HS-5 (cell line): ENCODE measurements around the gene PRKCQ.
"Not testable (repeated sequence)": the region's sequence is repeated elsewhere in the genome, so short reads cannot be mapped to it uniquely, and the experiment has no call there.

Source experiments
- DNase-seq: peaks from one replicate; pipeline ENCODE4 v3.0.0-alpha.2; 2012; ENCODE audit warnings: low read depth

The PRKCQ gene

GRCh38 chr10:6491841-6492609 is 88.1 kb downstream of the PRKCQ start:
- no peak for DNase-seq

DNA sequence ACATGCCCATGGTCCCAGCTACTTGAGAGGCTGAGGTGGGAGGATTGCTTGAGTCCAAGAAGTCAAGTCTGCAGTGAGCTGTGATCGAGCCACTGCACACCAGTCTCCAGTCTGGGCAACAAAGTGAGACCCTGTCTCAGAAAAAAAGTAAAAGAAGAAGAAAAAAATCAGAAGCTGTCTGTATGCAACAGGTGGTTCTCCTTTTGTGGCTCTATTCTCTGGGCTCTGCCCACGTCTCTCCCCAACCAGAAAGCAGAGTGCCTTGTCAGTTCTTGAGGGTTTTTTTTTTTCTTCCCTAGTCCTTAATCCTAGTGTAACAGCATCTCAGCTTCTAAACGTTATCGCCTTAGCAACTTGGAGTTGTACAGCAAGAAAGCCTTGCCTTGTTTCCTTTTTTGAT is 89.5 kb downstream of the PRKCQ start:
- DNase-seq: no peak

GRCh38 chr10:6487920-6488319 is 92.2 kb downstream of the PRKCQ start:
- no peak for DNase-seq

DNA sequence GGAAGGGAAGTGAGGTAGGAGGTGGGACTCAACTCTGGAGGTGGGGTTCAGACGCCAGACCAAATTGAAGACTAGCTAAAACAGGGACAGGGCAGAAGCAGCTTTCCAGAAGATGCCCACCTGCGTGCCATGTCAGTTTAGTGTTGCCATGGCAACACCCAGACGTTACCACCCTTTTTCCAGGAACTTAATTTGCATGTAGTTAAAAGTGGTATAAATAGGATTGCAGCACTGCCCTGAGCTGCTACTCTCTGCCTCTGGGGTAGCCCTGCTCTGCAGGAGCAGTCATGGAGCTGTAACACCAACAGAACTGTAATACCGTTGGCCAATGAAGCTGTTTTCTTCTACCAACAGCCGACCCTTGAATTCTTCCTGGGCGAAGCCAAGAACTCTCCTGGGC is 93.8 kb downstream of the PRKCQ start:
- no peak for DNase-seq

GRCh38 chr10:6482737-6483357 is 97.2 kb downstream of the PRKCQ start:
- DNase-seq: no peak

DNA sequence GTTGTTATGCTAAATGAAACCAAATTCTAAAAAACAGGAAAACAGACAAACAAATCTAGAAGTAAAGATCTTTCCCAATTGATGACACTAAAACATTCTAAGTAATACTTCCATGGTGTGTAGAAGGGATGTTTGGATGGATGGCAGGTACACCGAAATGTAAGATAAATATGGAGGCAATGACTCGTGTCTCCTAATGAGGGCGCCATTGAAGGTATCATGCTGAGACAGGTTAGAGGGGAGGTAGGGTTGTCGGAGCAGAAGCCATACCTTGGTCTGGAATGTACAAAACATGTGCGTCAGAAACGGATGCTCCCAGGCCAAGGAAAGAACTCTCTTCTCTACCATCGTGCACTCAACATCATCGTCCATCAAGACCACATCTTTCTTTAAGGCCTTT is 101.4 kb downstream of the PRKCQ start:
- DNase-seq: no peak

DNA sequence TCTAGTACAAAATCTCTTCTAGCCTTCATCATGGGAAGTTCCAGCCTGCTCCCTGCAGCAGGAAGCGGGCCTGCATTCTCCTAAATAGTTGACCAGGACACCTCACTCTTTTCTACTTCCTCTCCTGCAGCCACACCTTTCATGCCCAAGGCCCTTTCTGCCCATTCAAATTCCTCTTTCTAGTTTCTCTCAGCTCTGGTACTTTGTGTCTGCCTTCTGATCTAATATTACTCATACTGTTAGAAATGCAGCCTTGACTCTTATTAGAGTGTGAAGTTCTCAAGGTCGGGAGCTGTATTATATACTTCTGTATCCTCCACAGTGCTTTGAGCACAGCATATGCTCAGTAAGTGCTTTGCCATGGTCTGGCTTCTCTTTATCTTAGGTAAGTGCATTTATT is 103.1 kb downstream of the PRKCQ start:
- no peak for DNase-seq

DNA sequence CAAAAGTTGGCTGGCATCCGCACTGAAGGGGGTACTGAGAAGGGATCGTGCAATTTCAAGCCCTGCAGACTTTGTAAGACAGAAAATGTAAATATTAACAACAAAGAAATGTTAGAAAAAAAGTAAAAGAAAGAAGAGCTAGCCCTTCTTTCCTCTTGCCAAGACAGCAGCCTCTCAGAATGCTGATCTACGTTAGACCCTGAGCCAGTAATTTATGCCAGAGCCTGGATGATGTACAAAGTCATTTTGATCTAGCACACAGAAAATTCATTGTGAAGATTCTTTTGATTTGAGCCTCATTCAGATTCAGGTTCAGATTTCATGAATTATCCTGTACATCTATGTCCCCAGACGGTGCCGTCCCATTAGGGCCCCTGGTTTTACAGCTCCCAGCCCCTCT is 105.2 kb downstream of the PRKCQ start:
- no peak for DNase-seq

DNA sequence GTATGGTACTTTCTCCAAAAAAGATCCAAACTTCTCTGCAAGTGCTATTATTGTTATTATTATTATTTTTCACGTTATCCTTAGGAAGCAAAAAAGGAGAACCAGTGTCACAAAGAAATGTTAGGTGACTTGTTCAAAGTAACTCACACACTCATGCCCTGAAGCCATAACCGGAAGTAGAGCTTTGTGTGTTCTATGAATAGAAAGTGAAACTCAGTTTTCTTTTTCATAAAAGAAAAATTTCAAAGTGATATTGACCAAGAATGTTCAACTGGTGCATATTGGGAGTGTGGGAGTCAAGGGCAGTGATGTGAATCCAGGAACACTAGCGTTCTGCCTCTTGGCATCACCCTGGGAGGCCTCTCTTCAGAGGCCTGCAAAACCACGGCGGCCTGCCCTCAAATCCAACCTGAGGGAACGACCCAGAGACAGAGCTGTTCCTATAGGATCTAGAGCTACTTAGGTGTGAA is 106.1 kb downstream of the PRKCQ start:
- DNase-seq: no peak

- DNase-seq: no peak
These were observed 106.6 kb downstream of the PRKCQ start for GRCh38 chr10:6473430-6473829.

DNA sequence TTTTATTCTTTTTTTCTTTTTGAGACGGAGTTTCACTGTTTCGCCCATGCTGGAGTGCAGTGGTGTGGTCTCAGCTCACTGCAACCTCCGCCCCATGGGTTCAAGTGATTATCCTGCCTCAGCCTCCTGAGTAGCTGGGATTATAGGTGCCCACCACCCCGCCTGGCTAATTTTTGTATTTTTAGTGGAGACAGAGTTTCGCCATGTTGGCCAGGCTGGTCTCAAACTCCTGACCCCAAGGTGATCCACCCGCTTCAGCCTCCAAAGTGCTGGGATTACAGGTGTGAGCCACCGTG is 107.4 kb downstream of the PRKCQ start:
- DNase-seq: not testable (repeated sequence)

- no peak for DNase-seq
These were observed 109.0 kb downstream of the PRKCQ start for GRCh38 chr10:6470894-6471618.

GRCh38 chr10:6469661-6470060 is 110.4 kb downstream of the PRKCQ start:
- DNase-seq: no peak

GRCh38 chr10:6465854-6466601 is 114.0 kb downstream of the PRKCQ start:
- no peak for DNase-seq

GRCh38 chr10:6465437-6465836 is 114.6 kb downstream of the PRKCQ start:
- no peak for DNase-seq

- DNase-seq: no peak
These were observed 115.1 kb downstream of the PRKCQ start for GRCh38 chr10:6464862-6465430.

- no peak for DNase-seq
These were observed 116.7 kb downstream of the PRKCQ start for GRCh38 chr10:6463366-6463765.

DNA sequence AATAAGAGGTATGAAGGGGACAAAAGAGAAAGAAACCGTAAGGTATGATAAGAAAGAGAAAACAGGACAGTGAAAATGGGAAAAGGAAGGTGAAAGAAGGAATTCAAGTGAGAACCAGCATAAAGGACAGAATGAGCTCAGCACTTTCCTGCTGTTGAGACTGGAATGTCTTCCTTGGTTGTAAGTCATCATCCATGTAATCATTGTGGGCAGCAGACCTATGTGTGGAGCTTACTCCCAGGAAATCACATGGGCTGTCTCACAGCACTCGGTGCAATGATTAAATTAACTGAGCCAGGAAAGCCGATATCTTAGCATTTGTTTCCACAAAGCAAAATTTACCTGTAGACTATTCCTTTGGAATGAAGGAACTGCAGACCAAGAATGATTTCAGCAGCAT is 118.1 kb downstream of the PRKCQ start:
- no peak for DNase-seq

DNA sequence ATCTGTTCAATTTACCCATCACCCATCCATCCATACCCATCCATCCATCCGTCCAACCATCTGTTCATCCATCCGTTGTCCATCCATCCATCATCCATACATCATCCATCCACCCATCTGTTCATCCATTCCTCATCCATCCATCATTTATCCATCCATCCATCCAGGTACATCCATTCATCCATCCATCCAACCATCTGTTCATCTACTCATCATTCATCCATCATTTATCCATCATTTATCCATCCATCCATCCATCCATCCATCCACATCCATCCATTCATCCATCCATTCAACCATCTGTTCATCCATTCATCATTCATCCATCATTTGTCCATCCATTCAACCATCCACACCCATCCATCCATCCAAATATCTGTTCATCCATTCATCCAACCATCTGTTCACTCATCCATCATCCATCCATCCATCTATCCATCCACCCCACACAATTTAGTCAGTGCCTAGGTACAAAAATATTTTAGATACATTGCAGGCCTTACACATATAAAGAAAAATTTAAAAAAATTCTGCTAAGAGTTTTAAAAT is 119.1 kb downstream of the PRKCQ start:
- DNase-seq: no peak

DNA sequence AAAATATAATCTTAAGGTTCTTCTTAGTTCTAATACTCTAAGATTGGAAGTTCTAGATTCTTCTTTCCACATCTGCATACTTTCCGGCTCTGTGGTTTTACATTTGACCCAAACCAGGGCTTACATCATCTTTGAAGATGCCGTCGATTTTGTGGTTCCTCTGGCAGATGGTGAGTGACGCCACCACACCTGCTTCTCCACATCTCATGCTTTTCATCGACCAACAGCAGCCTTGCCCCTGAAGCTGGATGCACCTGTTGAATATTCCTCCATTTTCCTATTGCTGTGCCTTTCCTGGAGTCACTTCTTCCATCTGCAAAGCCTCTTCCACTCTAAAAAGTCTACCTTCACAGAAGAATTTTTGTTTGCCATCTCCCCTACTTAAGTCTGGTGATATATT is 121.3 kb downstream of the PRKCQ start:
- DNase-seq: no peak

GRCh38 chr10:6457376-6457775 is 122.7 kb downstream of the PRKCQ start:
- DNase-seq: no peak

- no peak for DNase-seq
These were observed 124.0 kb downstream of the PRKCQ start for GRCh38 chr10:6456067-6456466.
